Retina (tissue), 1 donor: ENCODE measurements around the gene ASTN1.

ENCODE experiments used
- DNase-seq: peaks from one replicate; pipeline ENCODE4 v3.0.0-alpha.2; 2016

ASTN1 gene

GRCh38 chr1:177164380-177165068 lies at the start of gene ASTN1:
Gene ASTN1 (minus strand): TSS chr1:177164712. CDS start chr1:177164676, 36 bp downstream.
- peak; percentile 89 for DNase-seq

GRCh38 chr1:177211231-177211630 lies 46.7 kb upstream of the ASTN1 start:
- no peak for DNase-seq

GRCh38 chr1:177210071-177210470 lies 45.6 kb upstream of the ASTN1 start:
- no peak for DNase-seq

- peak; percentile 58 for DNase-seq
Measured at GRCh38 chr1:177209357-177209756, 44.8 kb upstream of the ASTN1 start.

- no peak for DNase-seq
Measured at GRCh38 chr1:177208920-177209319, 44.4 kb upstream of the ASTN1 start.

GRCh38 chr1:177206831-177207355 lies 42.4 kb upstream of the ASTN1 start:
- DNase-seq, result no peak

GRCh38 chr1:177200290-177200689 lies 35.8 kb upstream of the ASTN1 start:
- no peak for DNase-seq

GRCh38 chr1:177198243-177198642 lies 33.7 kb upstream of the ASTN1 start:
- DNase-seq, result no peak

GRCh38 chr1:177190308-177190970 lies 25.9 kb upstream of the ASTN1 start:
- no peak for DNase-seq

- no peak for DNase-seq
Measured at GRCh38 chr1:177186639-177187038, 22.1 kb upstream of the ASTN1 start.

- no peak for DNase-seq
Measured at GRCh38 chr1:177185209-177185608, 20.7 kb upstream of the ASTN1 start.

GRCh38 chr1:177183836-177184235 lies 19.3 kb upstream of the ASTN1 start:
- no peak for DNase-seq

GRCh38 chr1:177181631-177182291 lies 17.2 kb upstream of the ASTN1 start:
- DNase-seq, result peak; percentile 94

GRCh38 chr1:177181280-177181630 lies 16.7 kb upstream of the ASTN1 start:
- no peak for DNase-seq

GRCh38 chr1:177174921-177175634 lies 10.6 kb upstream of the ASTN1 start:
- no peak for DNase-seq

- no peak for DNase-seq
Measured at GRCh38 chr1:177173976-177174375, 9.5 kb upstream of the ASTN1 start.

GRCh38 chr1:177172866-177173265 lies 8.4 kb upstream of the ASTN1 start:
- DNase-seq, result no peak

- no peak for DNase-seq
Measured at GRCh38 chr1:177172272-177172671, 7.8 kb upstream of the ASTN1 start.

- DNase-seq, result peak; percentile 54
Measured at GRCh38 chr1:177171536-177172123, 7.1 kb upstream of the ASTN1 start.

GRCh38 chr1:177170756-177171535 lies 6.4 kb upstream of the ASTN1 start, which contains the start of gene BRINP2:
Gene BRINP2 (plus strand): TSS chr1:177170958. CDS start chr1:177229877, 58,919 bp downstream.
- DNase-seq, result peak; percentile 94

GRCh38 chr1:177165069-177165439 lies 542 bp upstream of the ASTN1 start:
- no peak for DNase-seq

GRCh38 chr1:177163844-177164379 lies 600 bp downstream of the ASTN1 start:
- DNase-seq, result no peak
